HG03432 (cell line): Measurements from ENCODE around the gene MPRIP.

Experiments
- ATAC-seq: cut with Tn5 transposase; IDR thresholded peaks from one replicate; pipeline ENCODE4 v1.9.1; 2021; ENCODE audit warnings: mild to moderate bottlenecking, moderate library complexity; ENCODE audit not compliant: unreplicated experiment

The MPRIP gene

GRCh38 chr17:17050346-17051345 lies 8.4 kb downstream of the MPRIP start:
- ATAC-seq, result no peak

GRCh38 chr17:17051380-17051779 lies 9.1 kb downstream of the MPRIP start:
- no peak for ATAC-seq

- no peak for ATAC-seq
Observed at GRCh38 chr17:17051791-17052461, 9.7 kb downstream of the MPRIP start.

GRCh38 chr17:17052462-17053221 lies 10.4 kb downstream of the MPRIP start:
- no peak for ATAC-seq

GRCh38 chr17:17053446-17054379 lies 11.5 kb downstream of the MPRIP start:
- ATAC-seq, result no peak

- no peak for ATAC-seq
Observed at GRCh38 chr17:17054636-17055035, 12.4 kb downstream of the MPRIP start.

GRCh38 chr17:17055286-17056155 lies 13.3 kb downstream of the MPRIP start:
- ATAC-seq, result no peak

GRCh38 chr17:17056156-17056539 lies 13.9 kb downstream of the MPRIP start:
- ATAC-seq, result no peak

GRCh38 chr17:17057057-17057551 lies 14.8 kb downstream of the MPRIP start:
- ATAC-seq, result no peak

GRCh38 chr17:17058304-17058703 lies 16.0 kb downstream of the MPRIP start:
- ATAC-seq, result no peak

GRCh38 chr17:17059301-17059890 lies 17.1 kb downstream of the MPRIP start:
- ATAC-seq, result no peak

- no peak for ATAC-seq
Observed at GRCh38 chr17:17060001-17060922, 18.0 kb downstream of the MPRIP start.

- ATAC-seq, result no peak
Observed at GRCh38 chr17:17060930-17061329, 18.7 kb downstream of the MPRIP start.

- ATAC-seq, result no peak
Observed at GRCh38 chr17:17061516-17061915, 19.3 kb downstream of the MPRIP start.

GRCh38 chr17:17062356-17062755 lies 20.1 kb downstream of the MPRIP start:
- ATAC-seq, result no peak

GRCh38 chr17:17062866-17063265 lies 20.6 kb downstream of the MPRIP start:
- no peak for ATAC-seq

- no peak for ATAC-seq
Observed at GRCh38 chr17:17063546-17064122, 21.4 kb downstream of the MPRIP start.
